ENCODE data around the gene PTPRD.

PTPRD gene

GRCh38 chr9:8750639-8751051, 1862.2 kb downstream of the PTPRD start:
- no peak for DNase-seq

- DNase-seq = no peak
Measured at GRCh38 chr9:8745347-8745746, 1867.5 kb downstream of the PTPRD start.

DNA sequence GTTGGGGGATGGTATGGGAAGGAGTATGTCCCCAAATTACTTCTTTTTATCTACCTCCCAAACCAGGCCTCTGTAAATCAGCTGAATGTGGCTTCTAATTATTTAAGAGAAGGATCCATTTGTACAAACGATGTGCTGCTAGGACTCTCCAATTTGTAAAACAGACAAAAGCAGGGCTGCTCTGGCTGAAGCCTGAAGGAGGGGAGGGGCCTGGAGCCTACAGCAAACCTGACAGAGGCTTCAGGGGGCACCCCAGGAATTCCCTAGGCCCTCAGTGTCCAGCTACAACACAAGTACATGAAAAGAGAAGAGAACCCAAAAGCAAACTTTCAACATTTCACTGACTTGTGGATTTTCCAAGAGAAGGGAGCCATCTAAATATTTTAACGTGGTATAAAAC, 1873.9 kb downstream of the PTPRD start:
- DNase-seq = no peak

GRCh38 chr9:8736805-8737204, 1876.0 kb downstream of the PTPRD start:
- DNase-seq = no peak

DNA sequence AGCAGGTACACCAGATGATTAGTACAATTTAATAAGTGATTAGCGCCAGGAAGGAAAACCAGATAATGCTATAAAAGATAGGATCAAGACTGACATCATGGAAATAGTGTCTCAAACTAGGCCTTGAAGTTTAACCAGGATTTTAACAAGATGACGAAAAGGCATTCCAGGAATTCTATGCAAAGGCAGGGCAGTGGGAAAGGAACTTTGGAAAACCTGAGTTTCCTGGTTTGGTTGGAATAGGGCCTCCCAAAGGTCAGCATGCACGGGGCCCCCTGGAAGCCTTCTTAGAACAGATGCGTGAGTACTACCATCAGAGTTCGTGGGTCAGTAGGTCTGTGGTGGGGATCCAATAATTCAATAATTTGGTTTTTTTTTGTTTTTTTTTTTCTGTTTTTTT, 1878.0 kb downstream of the PTPRD start:
- DNase-seq = no peak

- no peak for DNase-seq
Measured at GRCh38 chr9:8733131-8733954, 1879.5 kb downstream of the PTPRD start.

GRCh38 chr9:8732367-8733075, 1880.3 kb downstream of the PTPRD start:
- DNase-seq = no peak

GRCh38 chr9:8730618-8731017, 1882.2 kb downstream of the PTPRD start:
- DNase-seq = no peak

GRCh38 chr9:8728910-8729309, 1883.9 kb downstream of the PTPRD start:
- no peak for DNase-seq

- no peak for DNase-seq
Measured at GRCh38 chr9:8727191-8727590, 1885.6 kb downstream of the PTPRD start.

GRCh38 chr9:8726692-8727091, 1886.1 kb downstream of the PTPRD start:
- DNase-seq = no peak

GRCh38 chr9:8725635-8726034, 1887.2 kb downstream of the PTPRD start:
- DNase-seq = no peak

GRCh38 chr9:8724284-8725018, 1888.4 kb downstream of the PTPRD start:
- no peak for DNase-seq

DNA sequence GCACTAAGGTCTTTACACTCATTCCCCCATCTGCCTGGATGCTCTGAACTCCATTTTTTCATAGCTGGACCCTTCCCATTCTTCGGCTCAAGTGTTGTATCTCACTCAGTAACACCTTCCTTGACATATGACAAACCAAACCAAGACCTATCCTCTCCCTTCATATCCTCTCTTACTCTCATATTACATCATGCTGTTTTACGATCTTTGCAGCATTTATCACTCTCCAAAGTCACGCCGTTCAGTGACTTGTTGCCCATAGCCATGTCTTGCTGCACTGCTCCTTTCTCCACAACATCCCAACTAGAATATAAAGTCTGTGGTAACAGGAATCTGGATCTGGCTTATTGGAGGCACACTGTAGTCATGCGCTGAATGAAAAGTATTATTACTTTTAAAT, 1889.6 kb downstream of the PTPRD start:
- no peak for DNase-seq

- DNase-seq = no peak
Measured at GRCh38 chr9:8719833-8720486, 1892.8 kb downstream of the PTPRD start.

DNA sequence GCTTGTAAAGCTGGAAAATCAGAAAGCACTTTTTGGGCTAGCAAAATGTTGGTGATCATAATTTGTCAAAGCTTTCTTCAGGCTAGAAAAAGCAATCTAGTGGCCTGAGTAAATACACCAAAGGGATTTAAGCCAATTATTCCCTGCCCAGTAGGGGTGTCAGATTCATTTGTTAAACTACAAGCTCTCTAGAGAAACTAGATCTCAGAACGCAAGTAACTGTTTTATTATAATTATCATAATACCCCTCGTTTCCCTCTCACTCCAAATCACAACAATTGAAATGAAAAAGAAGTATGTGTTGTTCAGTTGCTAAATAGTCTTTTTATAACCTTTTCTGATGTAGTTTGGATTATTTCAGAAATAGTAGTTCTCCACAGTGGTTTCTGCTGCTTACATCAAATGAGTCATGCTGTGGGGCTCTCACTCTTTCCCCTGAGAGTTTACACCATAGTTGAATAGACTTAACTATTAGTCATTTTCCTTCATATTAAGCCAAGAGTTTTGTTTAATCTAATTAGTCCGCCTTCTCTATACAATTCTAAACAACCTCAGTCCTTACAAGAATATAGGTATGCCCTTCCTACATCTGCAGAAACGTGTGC, 1894.6 kb downstream of the PTPRD start:
- DNase-seq = no peak

- no peak for DNase-seq
Measured at GRCh38 chr9:8717146-8717545, 1895.7 kb downstream of the PTPRD start.

- DNase-seq = no peak
Measured at GRCh38 chr9:8715788-8716187, 1897.0 kb downstream of the PTPRD start.

GRCh38 chr9:8713811-8714165, 1899.0 kb downstream of the PTPRD start:
- no peak for DNase-seq

GRCh38 chr9:8713149-8713810, 1899.5 kb downstream of the PTPRD start:
- no peak for DNase-seq

- DNase-seq = no peak
Measured at GRCh38 chr9:8709731-8710130, 1903.1 kb downstream of the PTPRD start.

DNA sequence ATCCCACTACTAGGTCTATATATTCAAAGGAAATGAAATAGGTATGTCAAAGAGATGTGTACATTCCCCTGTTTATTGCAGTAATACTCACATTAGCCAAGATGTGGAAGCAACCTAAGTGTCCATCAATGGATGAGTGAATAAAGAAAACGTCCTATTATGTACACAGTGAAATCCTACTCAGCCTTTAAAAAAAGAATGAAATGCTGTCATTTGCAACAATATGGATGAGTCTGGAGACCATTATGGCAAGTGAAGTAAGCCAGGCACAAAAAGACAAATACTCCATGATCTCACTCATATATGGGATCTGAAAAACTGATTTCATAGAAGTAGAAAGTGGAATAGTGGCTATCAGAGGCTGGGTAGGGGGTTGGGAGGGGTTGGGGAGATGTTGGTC, 1904.1 kb downstream of the PTPRD start:
- DNase-seq = no peak
